H9 (cell line): ENCODE data around the gene RIOK3. TPM values are rescaled to one million over a fixed set of nuclear protein-coding genes. Genes with fewer than 3 reads are reported as not detected.

Experiments
- DNase-seq: peaks from one replicate; pipeline ENCODE4 v3.0.0-alpha.2; 2017
- H2AFZ ChIP-seq: one replicate; pipeline ENCODE4 v1.6.1; 2013; ENCODE audit warnings: mild to moderate bottlenecking, low read length, control low read depth, moderate library complexity
- H2AK5ac ChIP-seq: 2 replicates; pipeline ENCODE4 v1.6.1; 2013; ENCODE audit warnings: low read length, control low read depth, mixed read lengths; ENCODE audit not compliant: insufficient read length
- H2BK120ac ChIP-seq: one replicate; pipeline ENCODE4 v1.6.1; 2013; ENCODE audit warnings: low read depth, mild to moderate bottlenecking, low read length, control low read depth, inconsistent platforms; ENCODE audit not compliant: poor library complexity, severe bottlenecking
- H2BK12ac ChIP-seq: 2 replicates; pipeline ENCODE4 v1.6.1; 2013; ENCODE audit warnings: low read length, control low read depth, mixed read lengths, low read depth; ENCODE audit not compliant: insufficient read length
- H2BK15ac ChIP-seq: 2 replicates; pipeline ENCODE4 v1.6.1; 2013; ENCODE audit warnings: low read depth, low read length, control low read depth
- H2BK20ac ChIP-seq: one replicate; pipeline ENCODE4 v1.6.1; 2013; ENCODE audit warnings: low read depth, mild to moderate bottlenecking, low read length, control low read depth, inconsistent platforms; ENCODE audit not compliant: poor library complexity, severe bottlenecking
- H2BK5ac ChIP-seq: 2 replicates; pipeline ENCODE4 v1.6.1; 2013; ENCODE audit warnings: low read length, control low read depth, mixed read lengths; ENCODE audit not compliant: insufficient read length
- H3K14ac ChIP-seq: 2 replicates; pipeline ENCODE4 v1.6.1; 2013; ENCODE audit warnings: low read length, control low read depth; ENCODE audit not compliant: insufficient read depth
- H3K18ac ChIP-seq: 2 replicates; pipeline ENCODE4 v1.6.1; 2013; ENCODE audit warnings: low read depth, mild to moderate bottlenecking, mixed read lengths, low read length, control low read depth; ENCODE audit not compliant: insufficient read length
- H3K23ac ChIP-seq: 2 replicates; pipeline ENCODE4 v1.6.1; 2013; ENCODE audit warnings: low read length, control low read depth, mixed read lengths, low read depth; ENCODE audit not compliant: insufficient read length
- H3K23me2 ChIP-seq: 2 replicates; pipeline ENCODE4 v1.6.1; 2013; ENCODE audit warnings: low read depth, mild to moderate bottlenecking, mixed read lengths, low read length, control low read depth; ENCODE audit not compliant: insufficient read length, poor library complexity, severe bottlenecking
- H3K27ac ChIP-seq: 2 replicates; pipeline ENCODE4 v1.5.1; 2013; ENCODE audit warnings: low read length, control low read depth, mixed read lengths, low read depth; ENCODE audit not compliant: insufficient read length
- H3K27me3 ChIP-seq: 2 replicates; pipeline ENCODE4 v1.6.1; 2013; ENCODE audit warnings: low read length, control low read depth, inconsistent platforms; ENCODE audit not compliant: insufficient read depth
- H3K4ac ChIP-seq: 2 replicates; pipeline ENCODE4 v1.6.1; 2013; ENCODE audit warnings: low read depth, mild to moderate bottlenecking, control low read depth, inconsistent platforms, low read length, moderate library complexity
- H3K4me1 ChIP-seq: 2 replicates; pipeline ENCODE4 v1.6.1; 2013; ENCODE audit warnings: low read length, control low read depth, inconsistent platforms; ENCODE audit not compliant: insufficient read depth
- H3K4me2 ChIP-seq: 2 replicates; pipeline ENCODE4 v1.6.1; 2013; ENCODE audit warnings: low read length, control low read depth, mixed read lengths; ENCODE audit not compliant: insufficient read length, insufficient read depth
- H3K56ac ChIP-seq: 2 replicates; pipeline ENCODE4 v1.6.1; 2013; ENCODE audit warnings: low read depth, mild to moderate bottlenecking, mixed read lengths, low read length, control low read depth; ENCODE audit not compliant: insufficient read length
- H3K79me1 ChIP-seq: 2 replicates; pipeline ENCODE4 v1.6.1; 2013; ENCODE audit warnings: low read depth, mild to moderate bottlenecking, moderate library complexity, low read length, control low read depth, inconsistent platforms; ENCODE audit not compliant: insufficient read depth, poor library complexity, severe bottlenecking
- H3K79me2 ChIP-seq: 2 replicates; pipeline ENCODE4 v1.6.1; 2013; ENCODE audit warnings: low read length, control low read depth, inconsistent platforms; ENCODE audit not compliant: insufficient read depth
- H3K9ac ChIP-seq: 2 replicates; pipeline ENCODE4 v1.6.1; 2013; ENCODE audit warnings: low read length, control low read depth, mixed read lengths; ENCODE audit not compliant: insufficient read length; ENCODE audit errors: extremely low read depth
- H3K9me3 ChIP-seq: one replicate; pipeline ENCODE4 v1.6.1; 2013; ENCODE audit warnings: low read depth, low read length, inconsistent platforms; ENCODE audit not compliant: control insufficient read depth
- H3T11ph ChIP-seq: one replicate; pipeline ENCODE4 v1.6.1; 2013; ENCODE audit warnings: mild to moderate bottlenecking, low read length, control low read depth, inconsistent platforms
- H4K20me1 ChIP-seq: one replicate; pipeline ENCODE4 v1.6.1; 2013; ENCODE audit not compliant: control insufficient read depth, insufficient read length, insufficient read depth
- H4K5ac ChIP-seq: 2 replicates; pipeline ENCODE4 v1.6.1; 2013; ENCODE audit warnings: low read depth, mild to moderate bottlenecking, mixed read lengths, low read length, control low read depth; ENCODE audit not compliant: insufficient read length
- H4K8ac ChIP-seq: replicated peaks from 2 replicates; pipeline ENCODE4 v1.6.1; 2013; ENCODE audit warnings: low read length, control low read depth, mixed read lengths, low read depth; ENCODE audit not compliant: insufficient read length
- H4K91ac ChIP-seq: 2 replicates; pipeline ENCODE4 v1.6.1; 2013; ENCODE audit warnings: low read depth, mild to moderate bottlenecking, moderate library complexity, mixed read lengths, low read length, control low read depth; ENCODE audit not compliant: insufficient read length
- H3K27ac Mint-ChIP-seq, 3 experiments: 2 replicates in 2 of 3; 3 replicates in 1 of 3; pipeline ENCODE4 v1.8.0; 2020 to 2021; ENCODE audit warnings: mixed read lengths in 3 of 3, mild to moderate bottlenecking in 1 of 3, moderate library complexity in 1 of 3
- H3K27me3 Mint-ChIP-seq: 2 replicates; pipeline ENCODE4 v1.8.0; 2021; ENCODE audit warnings: low read depth, mild to moderate bottlenecking, moderate library complexity, mixed read lengths
- H3K36me3 Mint-ChIP-seq, 3 experiments: 2 replicates in 2 of 3; 3 replicates in 1 of 3; pipeline ENCODE4 v1.8.0; 2020 to 2021; ENCODE audit warnings: low read depth in 3 of 3, mixed read lengths in 3 of 3; ENCODE audit not compliant: insufficient read depth in 1 of 3
- H3K4me1 Mint-ChIP-seq, 2 experiments: 2 replicates each; pipeline ENCODE4 v1.8.0; 2020; ENCODE audit warnings: mixed read lengths in 2 of 2
- H3K4me3 Mint-ChIP-seq, 2 experiments: 2 replicates in 1 of 2; 3 replicates in 1 of 2; pipeline ENCODE4 v1.8.0; 2020 to 2021; ENCODE audit warnings: mild to moderate bottlenecking in 2 of 2, mixed read lengths in 2 of 2, moderate library complexity in 1 of 2
- H3K9me3 Mint-ChIP-seq, 2 experiments: 2 replicates in 1 of 2; 3 replicates in 1 of 2; pipeline ENCODE4 v1.8.0; 2020; ENCODE audit warnings: mild to moderate bottlenecking in 2 of 2, mixed read lengths in 2 of 2, moderate library complexity in 1 of 2
- WGBS: extraction: QIAGEN DNeasy Blood & Tissue Kit; methylation state at CpG from one replicate; pipeline ENCODE4 v1.1.7; 2013; ENCODE audit warnings: missing lambda C conversion rate, low lambda C conversion rate, mixed read lengths; ENCODE audit not compliant: insufficient read length; ENCODE audit errors: extremely low coverage; 5-methylcytosine and 5-hydroxymethylcytosine counted together
- total RNA-seq: library from RNA; stranded (reverse); gene quantifications from 2 replicates; pipeline ENCODE4 v1.2.1, GENCODE V29; 2021
- TF ChIP-seq, protein P1 (sequence below): fragments of 200-600 bp; sonication (generic); conservative IDR thresholded peaks from 3 replicates; pipeline ENCODE4 v1.8.0; 2021; ENCODE audit warnings: antibody characterized with exemption, mild to moderate bottlenecking

The RIOK3 gene
- total RNA-seq, 1 experiment from 2014 or later, result 34.6 TPM

DNA sequence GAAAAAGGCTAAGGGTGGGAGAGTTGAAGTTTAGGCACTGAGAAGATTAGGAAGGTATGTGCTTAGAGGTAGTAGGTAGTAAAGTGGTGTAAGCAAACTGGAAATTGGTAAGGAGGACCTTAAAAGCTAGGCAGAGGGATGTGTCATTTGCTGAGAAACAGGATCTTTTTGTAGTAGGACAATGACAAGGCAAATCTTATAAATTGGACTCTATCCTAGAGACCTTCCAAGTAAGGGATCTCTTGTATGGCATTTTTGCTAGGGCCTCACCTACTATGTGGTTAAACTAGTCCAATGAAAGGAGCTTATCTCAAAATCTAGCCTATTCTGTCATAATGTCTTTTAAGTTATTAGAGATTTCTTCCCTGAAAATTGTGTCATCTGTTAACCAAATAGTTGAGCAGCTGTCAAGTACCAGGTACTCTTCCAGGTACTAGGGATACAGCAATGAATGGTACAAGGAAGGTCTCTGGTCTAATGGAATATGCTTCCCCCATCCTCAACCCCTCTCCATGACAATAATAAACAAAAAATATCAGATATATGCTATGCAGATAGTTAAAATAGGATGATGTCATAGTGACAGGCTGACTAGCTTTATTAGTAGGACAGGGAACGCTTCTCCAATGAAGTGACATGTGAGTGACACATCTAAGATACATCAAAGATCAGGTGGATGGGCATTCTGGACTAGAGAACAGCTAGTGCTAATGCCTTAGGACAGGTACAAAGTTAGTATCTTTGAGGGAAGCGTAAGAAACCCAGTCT is 17.7 kb downstream of the RIOK3 start:
- H3K14ac ChIP-seq, result no peak overlapping the region
- H3T11ph ChIP-seq, result no peak overlapping the region
- H4K91ac ChIP-seq, result no peak overlapping the region
- H3K4ac ChIP-seq, result no peak overlapping the region
- no CpG with 5 or more reads among the region's 2 CpGs for whole genome bisulfite sequencing
- no peaks in the 10 kb centered on the region for H3K27me3 Mint-ChIP-seq
- H2AFZ ChIP-seq, result no peak overlapping the region
- no peak overlapping the region for H2AK5ac ChIP-seq
- TF ChIP-seq, protein P1, sequence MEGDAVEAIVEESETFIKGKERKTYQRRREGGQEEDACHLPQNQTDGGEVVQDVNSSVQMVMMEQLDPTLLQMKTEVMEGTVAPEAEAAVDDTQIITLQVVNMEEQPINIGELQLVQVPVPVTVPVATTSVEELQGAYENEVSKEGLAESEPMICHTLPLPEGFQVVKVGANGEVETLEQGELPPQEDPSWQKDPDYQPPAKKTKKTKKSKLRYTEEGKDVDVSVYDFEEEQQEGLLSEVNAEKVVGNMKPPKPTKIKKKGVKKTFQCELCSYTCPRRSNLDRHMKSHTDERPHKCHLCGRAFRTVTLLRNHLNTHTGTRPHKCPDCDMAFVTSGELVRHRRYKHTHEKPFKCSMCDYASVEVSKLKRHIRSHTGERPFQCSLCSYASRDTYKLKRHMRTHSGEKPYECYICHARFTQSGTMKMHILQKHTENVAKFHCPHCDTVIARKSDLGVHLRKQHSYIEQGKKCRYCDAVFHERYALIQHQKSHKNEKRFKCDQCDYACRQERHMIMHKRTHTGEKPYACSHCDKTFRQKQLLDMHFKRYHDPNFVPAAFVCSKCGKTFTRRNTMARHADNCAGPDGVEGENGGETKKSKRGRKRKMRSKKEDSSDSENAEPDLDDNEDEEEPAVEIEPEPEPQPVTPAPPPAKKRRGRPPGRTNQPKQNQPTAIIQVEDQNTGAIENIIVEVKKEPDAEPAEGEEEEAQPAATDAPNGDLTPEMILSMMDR, result no peak
- no peaks in the 10 kb centered on the region for H3K27me3 ChIP-seq
- H2BK120ac ChIP-seq, result no peak overlapping the region
- H2BK12ac ChIP-seq, result no peak overlapping the region
- H3K4me2 ChIP-seq, result no peak overlapping the region
- no peak overlapping the region for H3K4me3 Mint-ChIP-seq
- no peaks in the 10 kb centered on the region for H3K4me1 ChIP-seq
- H3K79me2 ChIP-seq, result no peaks in the 10 kb centered on the region
- no peak overlapping the region for H2BK20ac ChIP-seq
- H2BK15ac ChIP-seq, result no peak overlapping the region
- no peaks in the 10 kb centered on the region for H3K23me2 ChIP-seq
- no peak overlapping the region for H3K18ac ChIP-seq
- no peak overlapping the region for H4K5ac ChIP-seq
- H2BK5ac ChIP-seq, result no peak overlapping the region
- peaks cover 18 to 53% (median 41%) of the 10 kb centered on the region in 3 experiments; a peak in 6 of 7 replicates for H3K36me3 Mint-ChIP-seq
- H4K20me1 ChIP-seq, result no peaks in the 10 kb centered on the region
- no peaks in the 10 kb centered on the region for H3K4me1 Mint-ChIP-seq
- no peak overlapping the region for H4K8ac ChIP-seq
- no peaks in the 10 kb centered on the region for H3K9me3 ChIP-seq
- H3K79me1 ChIP-seq, result no peaks in the 10 kb centered on the region
- no peaks in the 10 kb centered on the region for H3K9me3 Mint-ChIP-seq
- H3K9ac ChIP-seq, result no peak overlapping the region
- H3K23ac ChIP-seq, result no peak overlapping the region
- no peak overlapping the region for H3K27ac ChIP-seq
- H3K27ac Mint-ChIP-seq, result no peak overlapping the region
- no peak overlapping the region for H3K56ac ChIP-seq
- no peak for DNase-seq
